ENCODE measurements around the gene SMG9. TPM values are rescaled to one million over a fixed set of nuclear protein-coding genes. Genes with fewer than 3 reads are reported as not detected.

Gene SMG9
- total RNA-seq, 1 experiment from 2014 or later = 90.6 TPM

DNA sequence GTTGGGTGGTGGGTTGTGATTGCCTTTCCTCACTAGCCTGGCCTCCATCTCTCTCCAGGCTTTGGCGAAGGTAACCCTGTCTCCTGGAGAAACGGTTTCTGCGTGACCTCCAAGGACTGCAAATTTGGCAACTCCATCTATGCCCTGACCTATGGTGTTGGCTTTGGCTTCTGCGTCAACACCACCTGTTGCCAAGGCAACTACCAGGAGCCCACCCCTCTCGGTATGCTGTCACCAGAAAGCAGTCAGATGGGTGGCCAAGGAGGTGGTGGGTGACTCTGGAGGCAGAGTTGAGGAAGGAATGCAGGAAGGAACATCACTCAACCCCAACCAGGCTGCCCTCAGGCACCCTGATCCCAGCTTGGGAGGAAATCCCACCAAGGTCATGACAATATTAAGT is 57.5 kb downstream of the SMG9 start:
- ChIA-PET CTCF (no interaction called here), POLR2A (ENCODE audit: low non-redundant PET) (no interaction called here)
- no peaks in the 10 kb centered on the region for H3K4me1 ChIP-seq (ENCODE audit: insufficient read depth, low read length, poor library complexity, severe bottlenecking)
- H3K9me3 ChIP-seq (ENCODE audit: low read depth, low read length, poor library complexity, severe bottlenecking) = no peaks in the 10 kb centered on the region
- no peaks in the 10 kb centered on the region for H3K36me3 ChIP-seq (ENCODE audit: insufficient read depth, low read length, poor library complexity, severe bottlenecking)
- H3K27me3 ChIP-seq (replicated peaks; ENCODE audit: insufficient read depth, low read depth, low read length, poor library complexity) = no peaks in the 10 kb centered on the region
- no peak for DNase-seq (ENCODE audit: low spot score)
- intact Hi-C loops (cut with micrococcal nuclease; ENCODE audit: unreplicated experiment) = no loop called here
- no TSS peak for BruUV-seq (replicated peaks)
- TF ChIP-seq, protein P1, sequence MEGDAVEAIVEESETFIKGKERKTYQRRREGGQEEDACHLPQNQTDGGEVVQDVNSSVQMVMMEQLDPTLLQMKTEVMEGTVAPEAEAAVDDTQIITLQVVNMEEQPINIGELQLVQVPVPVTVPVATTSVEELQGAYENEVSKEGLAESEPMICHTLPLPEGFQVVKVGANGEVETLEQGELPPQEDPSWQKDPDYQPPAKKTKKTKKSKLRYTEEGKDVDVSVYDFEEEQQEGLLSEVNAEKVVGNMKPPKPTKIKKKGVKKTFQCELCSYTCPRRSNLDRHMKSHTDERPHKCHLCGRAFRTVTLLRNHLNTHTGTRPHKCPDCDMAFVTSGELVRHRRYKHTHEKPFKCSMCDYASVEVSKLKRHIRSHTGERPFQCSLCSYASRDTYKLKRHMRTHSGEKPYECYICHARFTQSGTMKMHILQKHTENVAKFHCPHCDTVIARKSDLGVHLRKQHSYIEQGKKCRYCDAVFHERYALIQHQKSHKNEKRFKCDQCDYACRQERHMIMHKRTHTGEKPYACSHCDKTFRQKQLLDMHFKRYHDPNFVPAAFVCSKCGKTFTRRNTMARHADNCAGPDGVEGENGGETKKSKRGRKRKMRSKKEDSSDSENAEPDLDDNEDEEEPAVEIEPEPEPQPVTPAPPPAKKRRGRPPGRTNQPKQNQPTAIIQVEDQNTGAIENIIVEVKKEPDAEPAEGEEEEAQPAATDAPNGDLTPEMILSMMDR (conservative IDR thresholded peaks at IDR 0.05; ENCODE audit: low read depth, low read length) = no peak
- no peak for TF ChIP-seq EZH2 (IDR thresholded peaks at IDR 0.05; ENCODE audit: borderline replicate concordance, low read depth, low read length, poor library complexity, severe bottlenecking)
- H3K27ac ChIP-seq (ENCODE audit: low read depth, low read length, poor library complexity, severe bottlenecking) = no peak overlapping the region
- H3K4me3 ChIP-seq (ENCODE audit: low read depth, low read length, poor library complexity, severe bottlenecking) = no peak overlapping the region

DNA sequence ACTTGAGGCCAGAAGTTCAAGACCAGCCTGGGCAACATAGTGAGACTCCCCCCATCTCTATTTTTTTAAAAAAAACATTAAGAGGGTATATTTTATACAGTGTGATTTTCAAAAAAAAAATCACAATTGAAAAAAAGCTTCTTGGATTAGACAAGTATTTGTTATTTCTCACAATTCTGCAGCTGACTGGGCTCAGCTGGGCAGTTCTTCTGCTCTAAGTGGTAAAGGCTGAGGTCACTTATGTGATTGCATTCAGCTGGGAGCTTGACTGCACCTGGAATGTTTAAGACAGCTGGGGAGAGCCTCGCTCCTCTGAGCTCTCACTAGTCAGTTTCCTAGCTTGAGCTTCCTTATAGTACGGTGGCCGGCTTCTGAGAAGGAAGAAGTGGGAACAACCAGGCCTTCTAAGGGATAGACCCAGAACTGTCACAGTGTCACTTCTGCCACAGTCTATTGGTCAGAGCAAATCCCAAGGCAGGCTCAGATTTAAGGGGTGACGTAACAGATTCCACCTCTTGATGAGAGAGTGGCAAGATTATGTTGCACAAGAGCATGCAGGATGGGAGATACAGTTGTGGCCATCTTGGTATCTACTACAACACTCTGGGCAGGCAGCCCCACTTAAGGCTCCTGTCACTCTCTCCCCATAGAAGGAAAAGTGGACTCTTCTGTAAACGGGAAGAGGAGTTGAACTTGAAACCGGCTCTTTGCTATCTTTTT is 58.6 kb downstream of the SMG9 start:
- intact Hi-C loops (cut with micrococcal nuclease; ENCODE audit: unreplicated experiment) = no loop called here
- Histone ChIP-seq H3K4me1 (ENCODE audit: insufficient read depth, low read length, poor library complexity, severe bottlenecking) (no peaks in the 10 kb centered on the region), H3K27me3 (replicated peaks; ENCODE audit: insufficient read depth, low read depth, low read length, poor library complexity) (no peaks in the 10 kb centered on the region), H3K9me3 (ENCODE audit: low read depth, low read length, poor library complexity, severe bottlenecking) (peaks cover 9% of the 10 kb centered on the region), H3K36me3 (ENCODE audit: insufficient read depth, low read length, poor library complexity, severe bottlenecking) (no peaks in the 10 kb centered on the region), H3K4me3 (ENCODE audit: low read depth, low read length, poor library complexity, severe bottlenecking) (no peak overlapping the region), H3K27ac (ENCODE audit: low read depth, low read length, poor library complexity, severe bottlenecking) (no peak overlapping the region)
- BruUV-seq (replicated peaks) = no TSS peak
- TF ChIP-seq, protein P1 (conservative IDR thresholded peaks at IDR 0.05; ENCODE audit: low read depth, low read length) = no peak
- no peak for TF ChIP-seq EZH2 (IDR thresholded peaks at IDR 0.05; ENCODE audit: borderline replicate concordance, low read depth, low read length, poor library complexity, severe bottlenecking)
- ChIA-PET POLR2A (ENCODE audit: low non-redundant PET) (no interaction called here), CTCF (no interaction called here)
- DNase-seq (ENCODE audit: low spot score) = no peak

DNA sequence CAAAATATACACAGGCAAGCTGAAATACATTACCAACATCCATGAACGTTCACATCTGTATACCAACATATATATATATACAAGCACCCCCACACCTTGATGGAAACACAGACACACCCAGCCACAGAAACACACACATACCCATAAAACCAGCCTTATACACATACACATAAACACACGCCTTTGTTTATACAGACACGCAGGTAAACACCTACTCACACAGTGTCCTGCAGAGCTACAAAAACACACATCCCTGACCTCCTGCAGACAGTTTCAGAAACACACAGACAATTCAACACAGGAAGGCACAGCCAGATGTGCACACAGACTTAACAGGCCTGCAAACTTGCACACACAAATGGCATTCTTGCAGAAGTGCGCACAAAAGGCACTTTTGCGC is 60.2 kb downstream of the SMG9 start:
- peaks cover 15% of the 10 kb centered on the region for H3K9me3 ChIP-seq (ENCODE audit: low read depth, low read length, poor library complexity, severe bottlenecking)
- H3K4me1 ChIP-seq (ENCODE audit: insufficient read depth, low read length, poor library complexity, severe bottlenecking) = no peaks in the 10 kb centered on the region
- H3K27me3 ChIP-seq (replicated peaks; ENCODE audit: insufficient read depth, low read depth, low read length, poor library complexity) = no peaks in the 10 kb centered on the region
- no peak overlapping the region for H3K4me3 ChIP-seq (ENCODE audit: low read depth, low read length, poor library complexity, severe bottlenecking)
- DNase-seq (ENCODE audit: low spot score) = no peak
- no peak for TF ChIP-seq EZH2 (IDR thresholded peaks at IDR 0.05; ENCODE audit: borderline replicate concordance, low read depth, low read length, poor library complexity, severe bottlenecking)
- TF ChIP-seq, protein P1 (conservative IDR thresholded peaks at IDR 0.05; ENCODE audit: low read depth, low read length) = no peak
- no peak overlapping the region for H3K27ac ChIP-seq (ENCODE audit: low read depth, low read length, poor library complexity, severe bottlenecking)
- H3K36me3 ChIP-seq (ENCODE audit: insufficient read depth, low read length, poor library complexity, severe bottlenecking) = no peaks in the 10 kb centered on the region
- ChIA-PET POLR2A (ENCODE audit: low non-redundant PET) (no interaction called here), CTCF (no interaction called here)
- intact Hi-C loops (cut with micrococcal nuclease; ENCODE audit: unreplicated experiment) = no loop called here
- no TSS peak for BruUV-seq (replicated peaks)
